ENCODE data around the gene ZBTB7C.

GRCh38 chr18:48363175-48363574, 46.0 kb downstream of the ZBTB7C start:
- TF ChIP-seq POLR2A (IDR thresholded peaks at IDR 0.05), result no peak
- TF ChIP-seq CTCF (IDR thresholded peaks at IDR 0.05), result no peak

Data from body of pancreas (tissue), 4 donors.